NCI-H748 treated with DMSO at 0.1 percent for 48 hours (cell line): ENCODE measurements around the gene INSL4.

Source experiments
- DNase-seq: peaks from one replicate; lab custom pipeline; 2025; lab: John Stamatoyannopoulos, UW

Gene INSL4

DNA sequence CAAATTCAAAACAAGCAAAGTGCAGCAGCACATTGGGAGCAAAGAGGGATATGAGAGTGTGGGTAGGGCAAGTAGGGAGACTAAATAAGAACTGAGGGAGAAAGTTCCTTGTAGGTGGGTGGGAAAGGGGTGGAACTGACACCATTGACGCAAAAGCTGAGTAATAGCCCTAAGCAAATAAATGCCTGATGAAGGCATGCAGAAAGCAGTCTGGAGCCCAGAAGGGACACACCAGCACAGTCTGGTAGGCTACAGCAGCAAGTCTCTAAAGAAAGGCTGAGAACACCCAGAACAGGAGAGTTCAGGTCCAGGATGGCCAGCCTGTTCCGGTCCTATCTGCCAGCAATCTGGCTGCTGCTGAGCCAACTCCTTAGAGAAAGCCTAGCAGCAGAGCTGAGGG is at the start of gene INSL4:
TSS of gene INSL4 (plus strand) at position 208 of the 400 bp plus-strand sequence. CDS start at position 313, 105 bp downstream.
- DNase-seq: no peak

DNA sequence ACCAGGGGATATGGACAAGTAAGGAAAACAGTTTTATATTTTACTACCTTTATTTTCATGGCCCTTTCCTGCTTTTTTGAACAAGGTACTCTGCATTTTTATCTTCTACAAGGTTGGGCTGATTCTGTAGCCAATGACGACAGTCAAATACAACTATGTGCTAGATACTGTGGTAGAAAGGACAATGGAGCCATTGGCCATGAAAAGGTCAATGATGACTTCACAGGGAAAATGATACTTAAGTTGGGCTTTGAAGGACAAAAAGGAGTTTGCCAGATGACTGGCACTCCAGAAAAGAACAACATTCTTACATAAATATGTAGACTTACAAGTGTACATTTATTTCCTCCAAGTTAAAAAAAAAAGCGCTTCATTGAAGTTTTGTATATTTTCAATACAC is 46.4 kb upstream of the INSL4 start:
- no peak for DNase-seq

DNA sequence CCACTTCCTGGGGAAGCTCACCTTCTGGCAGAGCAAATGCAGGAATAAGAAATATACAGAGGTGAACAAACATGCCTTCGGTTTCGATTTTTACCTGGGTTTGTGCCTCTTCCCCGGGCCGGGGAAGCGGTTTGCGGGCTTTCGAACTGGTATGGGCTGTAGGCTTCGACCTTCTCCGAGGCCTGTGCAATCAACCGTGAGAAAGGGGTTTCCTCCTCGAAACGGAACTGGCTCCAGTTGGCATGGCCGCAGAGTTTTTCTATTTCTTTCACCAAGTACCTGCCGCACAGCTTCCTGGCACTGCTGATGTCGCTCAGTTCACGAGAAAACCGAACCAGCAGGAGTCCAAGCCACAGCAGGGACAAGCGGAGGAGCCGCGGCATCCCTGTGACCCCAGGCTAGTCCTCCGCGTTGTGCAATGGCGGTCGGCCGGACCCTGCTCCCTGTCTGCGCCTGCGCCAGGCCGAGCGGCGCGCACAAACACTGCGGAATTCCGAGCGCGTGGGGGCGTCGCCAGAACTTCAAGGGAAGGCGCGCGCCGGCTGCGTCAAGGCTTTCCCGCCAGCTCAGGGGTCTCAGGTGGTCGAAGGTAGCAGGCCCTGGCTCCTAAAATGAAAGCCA is 45.9 kb upstream of the INSL4 start, which contains the start of gene INSL6:
TSS of gene INSL6 (minus strand) at position 420 of the 621 bp plus-strand sequence. CDS start at position 383, 37 bp downstream.
- DNase-seq: no peak

DNA sequence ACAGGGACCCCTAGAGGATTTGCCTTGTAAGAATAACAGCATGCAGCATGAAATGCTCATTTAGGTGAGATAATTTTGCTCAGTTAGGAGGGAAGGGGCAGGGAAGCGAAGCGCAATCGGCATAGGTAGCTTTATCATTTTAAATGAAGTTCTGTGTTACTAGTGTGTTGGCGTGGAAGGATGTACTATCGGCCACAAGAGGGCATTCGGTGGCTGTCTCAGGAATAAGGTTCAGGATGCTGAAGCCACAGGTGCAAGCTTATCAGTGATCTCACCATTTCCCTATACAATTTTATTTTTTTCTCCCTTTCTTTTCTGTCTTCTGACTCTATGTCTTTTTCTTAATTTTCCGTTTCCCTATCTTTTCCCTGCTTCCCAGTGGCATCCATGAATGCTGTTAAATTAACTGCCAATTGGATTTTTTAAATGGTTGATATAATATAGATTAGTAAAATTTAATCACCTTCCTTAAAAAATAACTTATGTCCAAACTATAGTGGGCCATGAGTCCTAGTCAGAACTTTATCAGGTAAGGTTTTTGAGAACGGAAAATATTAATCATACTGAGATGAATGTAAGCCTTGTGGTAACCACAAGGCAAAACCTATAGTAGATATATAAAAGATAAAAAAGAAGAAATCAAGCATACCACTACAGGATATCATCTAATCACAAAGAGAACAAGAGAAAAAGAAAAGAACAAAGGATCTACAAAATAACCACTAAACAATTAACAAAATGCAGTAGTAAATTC is 44.6 kb upstream of the INSL4 start:
- peak; percentile 53 for DNase-seq

DNA sequence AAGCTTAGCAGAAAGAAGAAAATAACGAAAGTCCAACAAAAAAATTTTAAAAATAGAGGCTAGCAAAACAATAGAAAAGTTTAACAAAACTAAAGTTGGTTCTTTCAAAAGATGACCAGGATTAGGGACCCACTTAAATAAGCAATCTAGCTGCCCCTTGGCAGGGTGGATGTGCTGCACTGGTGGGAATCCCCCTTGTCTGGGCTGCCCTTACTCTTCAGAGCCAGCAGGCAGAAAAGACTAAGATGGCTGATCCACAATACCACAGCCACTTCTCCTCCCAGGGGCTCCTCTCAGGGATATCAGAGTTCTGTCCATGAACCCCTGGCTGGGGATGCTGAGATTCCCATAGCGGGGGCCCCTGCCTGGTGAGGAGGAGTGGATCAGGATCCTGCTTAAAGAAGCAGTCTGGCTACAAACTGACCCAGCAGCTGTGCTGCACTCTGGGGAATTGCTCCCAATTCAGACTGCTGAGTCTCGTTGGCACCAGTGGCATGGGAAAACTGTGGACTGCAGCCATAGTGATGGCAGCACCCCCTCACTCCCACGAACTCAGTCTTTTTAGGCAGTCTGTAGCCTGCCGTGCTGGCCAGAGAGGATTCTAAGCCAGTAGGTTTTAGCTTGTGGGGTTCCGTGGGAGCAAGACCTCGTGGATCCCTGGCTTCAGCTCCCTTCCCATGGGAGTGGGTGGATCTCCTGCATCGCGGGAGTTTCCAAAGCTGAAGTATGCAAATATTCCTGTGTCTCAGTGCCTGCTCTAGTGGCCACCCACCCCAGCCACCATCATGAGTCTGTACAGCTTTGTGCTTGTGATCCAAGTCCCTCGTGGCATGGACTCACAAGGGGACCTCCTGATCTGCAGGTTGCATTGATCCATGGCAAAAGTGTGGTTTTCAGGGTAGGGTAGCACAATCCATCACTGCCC is 42.9 kb upstream of the INSL4 start:
- no peak for DNase-seq

DNA sequence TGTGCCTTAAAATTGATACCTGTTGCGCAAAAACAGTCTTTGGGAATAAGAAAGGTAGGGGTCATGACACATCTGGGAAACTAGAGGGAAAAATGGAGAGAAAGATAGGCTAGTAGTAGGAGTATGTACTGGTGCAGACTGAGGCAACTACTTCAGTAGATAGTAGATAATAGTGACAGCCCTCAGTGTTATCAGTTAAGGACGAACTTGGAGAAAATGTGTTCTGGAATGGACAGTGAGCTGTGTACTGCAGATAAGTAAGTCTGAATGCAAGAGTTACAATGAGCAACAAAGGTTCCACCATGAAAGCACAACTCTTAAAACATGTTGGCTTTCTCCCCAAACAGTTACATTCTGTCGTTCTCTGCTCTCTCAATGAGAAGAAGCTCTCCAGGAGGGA is 39.2 kb upstream of the INSL4 start:
- no peak for DNase-seq

DNA sequence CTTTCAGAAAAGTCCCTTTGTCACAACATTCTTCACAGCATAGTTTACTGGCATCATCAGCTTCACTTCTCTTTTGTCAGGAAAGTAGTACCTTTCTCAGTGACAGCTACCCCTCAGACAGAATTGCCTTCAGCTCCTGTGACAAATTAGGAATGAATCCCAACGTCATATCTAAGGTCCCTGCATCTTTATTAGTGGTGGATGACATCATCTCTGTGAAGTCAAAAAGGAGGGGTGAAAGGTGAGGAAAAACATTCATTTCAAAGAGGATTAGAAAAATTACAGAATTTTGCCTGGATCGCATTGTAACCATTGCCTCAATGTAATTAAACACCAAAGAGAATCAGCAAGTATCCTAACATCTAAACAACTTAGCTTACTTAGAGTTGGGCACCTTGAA is 37.9 kb upstream of the INSL4 start:
- DNase-seq: no peak

DNA sequence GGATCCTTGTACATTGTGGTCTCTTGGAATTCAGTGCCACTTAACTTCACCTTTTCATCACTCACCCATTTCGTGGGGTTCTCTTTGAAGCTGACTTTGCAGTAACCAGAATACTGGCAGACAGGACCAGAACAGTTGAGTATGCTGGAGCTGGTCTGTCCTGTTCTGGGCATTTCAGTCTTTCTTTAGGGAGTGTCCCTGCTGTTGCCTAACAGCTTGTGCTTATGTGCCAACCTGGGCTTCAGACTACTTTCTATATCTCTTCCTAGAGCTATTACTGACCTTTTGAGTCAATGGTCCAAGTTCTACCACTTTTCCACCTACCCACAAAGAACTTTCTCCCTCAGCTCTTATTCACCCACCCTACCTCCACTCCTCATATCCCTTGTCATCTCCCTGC is 35.8 kb upstream of the INSL4 start:
- DNase-seq: no peak

DNA sequence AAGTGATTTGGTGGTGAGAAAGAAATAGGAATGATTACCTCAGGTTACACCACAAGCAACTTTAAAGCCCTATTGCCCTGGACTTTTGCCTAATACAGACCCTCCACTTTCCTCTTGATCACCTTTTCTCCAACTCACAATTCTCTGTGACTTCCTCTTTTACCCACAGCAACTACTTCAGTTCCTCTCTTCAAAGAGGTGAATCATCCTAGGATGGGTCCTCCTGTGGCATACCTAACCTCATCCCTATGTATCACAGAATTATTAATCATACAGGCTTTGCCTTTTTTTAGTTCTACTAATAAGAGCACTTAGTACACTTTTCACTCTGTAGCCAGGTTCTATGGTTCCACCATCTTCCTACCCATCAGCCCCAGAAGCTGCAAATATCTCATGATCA is 26.1 kb upstream of the INSL4 start:
- no peak for DNase-seq

DNA sequence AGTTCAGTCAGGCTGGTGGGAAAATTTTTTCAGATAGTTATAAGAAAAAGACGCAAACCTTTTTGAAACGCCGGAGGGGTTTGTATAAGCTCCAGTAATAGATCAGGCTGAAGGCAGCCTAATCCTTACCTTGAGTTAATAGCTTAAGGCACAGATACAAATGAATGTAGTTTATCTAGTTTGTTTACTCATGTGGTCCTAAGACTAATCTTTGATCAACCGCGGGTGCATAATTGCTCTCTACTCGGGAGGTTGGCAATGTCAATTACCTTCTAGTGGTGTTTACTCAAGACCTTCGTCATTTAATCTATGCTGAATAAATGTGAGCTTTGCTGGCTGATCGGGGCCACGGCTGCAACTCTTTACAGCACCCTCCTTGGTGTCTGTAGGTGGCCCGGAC is 665 bp upstream of the INSL4 start:
- DNase-seq: no peak

DNA sequence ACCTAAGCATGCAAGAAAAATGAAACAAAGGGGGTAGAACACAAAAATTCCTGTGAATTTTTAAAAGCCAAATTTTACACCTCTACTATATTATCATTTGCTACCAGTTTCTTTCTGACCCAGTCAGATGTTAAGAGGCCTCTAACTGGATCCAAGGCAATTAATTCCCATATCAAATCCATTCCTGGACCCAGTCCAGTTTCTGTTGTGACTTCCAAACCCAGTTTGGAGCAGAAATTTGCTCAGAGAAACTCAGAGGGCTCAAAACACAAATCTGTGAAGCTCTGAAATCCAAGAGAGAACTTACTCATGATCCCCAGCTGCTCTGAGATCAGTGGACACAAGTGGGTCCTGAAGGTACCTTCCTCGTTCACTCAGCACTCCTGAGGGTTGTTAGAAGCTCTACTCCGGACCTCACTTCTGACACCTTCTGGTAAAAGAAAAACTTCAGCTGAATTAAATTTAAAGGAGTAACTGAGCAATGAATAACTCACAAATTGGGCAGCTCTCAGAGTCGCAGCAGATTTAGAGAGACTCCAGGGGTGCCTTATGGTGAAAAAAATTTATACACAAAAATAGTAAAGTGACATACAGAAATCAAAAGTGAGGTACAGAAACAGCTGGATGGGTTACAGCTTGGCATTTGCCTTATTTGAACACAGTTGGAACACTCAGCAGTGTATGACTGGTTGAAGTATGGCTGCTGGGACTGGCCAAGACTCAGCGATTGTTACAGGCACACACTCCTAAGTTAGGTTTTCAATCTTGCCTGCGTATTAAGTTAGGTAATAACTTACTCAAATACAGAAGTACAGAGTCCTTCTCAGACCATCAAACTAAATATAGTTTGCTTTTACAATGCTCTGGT is 32.4 kb downstream of the INSL4 start:
- DNase-seq: no peak

DNA sequence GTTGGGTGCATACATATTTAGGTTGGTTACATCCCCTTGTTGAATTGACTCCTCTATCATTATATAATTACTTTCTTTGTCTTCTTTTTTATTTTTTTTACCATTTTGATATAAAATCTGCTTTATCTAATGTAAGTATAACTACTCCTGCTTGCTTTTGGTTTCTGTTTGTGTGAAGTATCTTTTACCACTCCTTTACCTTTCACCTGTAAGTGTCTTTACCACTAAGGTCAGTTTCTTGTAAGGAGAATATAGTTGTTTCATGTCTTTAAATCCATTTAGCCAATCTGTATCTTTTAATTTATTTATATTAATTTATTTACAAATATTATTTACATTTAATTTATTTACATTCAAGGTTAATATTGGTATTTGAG is 33.0 kb downstream of the INSL4 start:
- DNase-seq: no peak

DNA sequence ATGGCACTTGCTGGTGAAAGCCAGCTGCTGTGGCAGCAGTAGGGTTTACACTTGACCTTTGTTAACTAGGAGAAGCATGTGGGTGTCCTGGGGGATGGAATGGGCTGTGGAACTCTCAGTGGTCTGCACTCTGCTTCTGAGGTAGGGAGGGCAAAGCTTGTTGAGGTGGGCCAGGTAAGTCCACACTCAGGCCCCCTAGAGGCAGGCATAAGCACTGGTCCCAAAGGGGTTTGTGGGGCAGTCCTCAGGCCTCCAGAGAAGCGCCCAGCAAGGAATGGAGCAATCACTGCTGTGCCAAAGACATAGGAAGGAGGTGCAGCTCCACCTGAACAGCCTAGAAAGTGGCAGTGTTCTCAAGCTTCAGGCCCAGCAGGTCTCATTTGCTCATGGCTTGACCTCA is 34.7 kb downstream of the INSL4 start:
- no peak for DNase-seq

DNA sequence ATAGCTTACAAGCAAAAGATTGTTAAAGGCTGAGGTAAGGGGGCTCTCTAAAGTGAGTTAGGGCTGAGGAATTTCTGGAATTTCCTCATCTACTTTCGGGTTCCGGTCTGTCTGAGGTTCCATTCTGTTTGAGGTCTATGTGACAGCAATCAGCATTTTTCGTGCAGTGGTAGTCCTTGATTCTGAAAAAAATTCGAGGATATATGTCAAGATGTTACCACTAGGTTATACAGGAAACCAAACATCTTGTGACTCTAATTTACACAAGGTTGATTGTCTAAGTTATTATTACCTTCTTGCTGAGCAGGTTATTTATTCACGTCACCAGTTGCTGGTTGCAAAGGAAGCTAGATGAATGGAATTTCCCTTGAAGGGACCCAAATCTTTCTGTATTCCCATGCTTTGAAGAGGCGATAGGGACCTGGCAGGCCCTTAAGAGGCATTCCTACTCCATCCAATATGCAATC is 38.1 kb downstream of the INSL4 start:
- no peak for DNase-seq

DNA sequence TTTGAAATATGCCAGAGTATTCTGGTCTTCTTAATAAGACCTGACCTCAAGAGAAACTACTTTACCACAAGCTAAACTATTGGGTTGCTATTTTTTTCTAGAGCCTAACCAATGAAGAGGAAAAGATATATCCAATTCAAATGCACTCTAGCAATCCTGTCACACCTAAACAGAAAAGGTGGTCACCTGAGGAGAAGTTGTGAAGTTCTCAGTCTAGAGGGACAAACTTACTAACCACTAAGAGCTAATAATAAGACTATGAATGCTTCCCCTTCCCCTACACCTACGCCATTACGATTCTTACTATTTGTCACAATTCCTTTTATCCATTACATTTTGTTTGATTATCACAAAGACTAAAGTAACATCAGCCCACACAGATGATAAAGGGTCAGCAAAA is 43.6 kb downstream of the INSL4 start:
- no peak for DNase-seq

DNA sequence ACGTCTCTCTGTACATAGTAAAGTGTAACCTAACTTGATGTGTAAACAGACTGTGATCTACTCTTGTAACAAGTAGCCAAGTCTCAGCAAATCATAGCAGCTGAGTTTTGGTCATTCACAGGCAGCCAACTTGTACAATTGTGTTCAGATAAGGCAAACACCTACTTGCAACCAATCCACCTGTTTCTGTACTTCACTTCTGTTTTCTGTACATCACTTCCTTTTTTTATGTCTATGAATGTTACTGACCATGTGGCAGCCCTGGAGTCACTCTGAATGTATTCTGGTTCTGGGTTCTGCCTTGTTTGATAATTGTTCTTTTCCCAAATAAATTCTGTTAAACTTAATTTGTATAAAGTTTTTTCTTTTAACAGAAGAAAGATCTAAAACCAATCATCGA is 47.3 kb downstream of the INSL4 start:
- DNase-seq: no peak
